Keratinocyte (primary cell): ENCODE data around the gene IDH3A. TPM values are rescaled to one million over a fixed set of nuclear protein-coding genes. Genes with fewer than 3 reads are reported as not detected.

Source experiments
- DNase-seq: peaks from one replicate; pipeline ENCODE4 v3.0.0-alpha.2; 2011; ENCODE audit warnings: low read depth, missing footprints, low spot score
- FAIRE-seq: peaks from 2 replicates; lab custom pipeline; 2011; peaks lifted over from hg19 to GRCh38; lab: Jason Lieb, UNC
- H2AFZ ChIP-seq: 2 replicates; pipeline ENCODE4 v1.6.0; 2012; ENCODE audit warnings: low read length, control low read depth, inconsistent platforms; ENCODE audit not compliant: control insufficient read depth
- H3K27ac ChIP-seq: 2 replicates; pipeline ENCODE4 v1.5.1; 2011; ENCODE audit warnings: low read length; ENCODE audit not compliant: control insufficient read depth, insufficient read depth
- H3K27me3 ChIP-seq: 3 replicates; pipeline ENCODE4 v1.6.0; 2011; ENCODE audit warnings: low read length; ENCODE audit not compliant: control insufficient read depth, insufficient read depth; ENCODE audit errors: extremely low read depth
- H3K36me3 ChIP-seq, 2 experiments: 2 replicates in 1 of 2; 3 replicates in 1 of 2; pipeline ENCODE4 v1.5.1; 2011; ENCODE audit warnings: low read length in 2 of 2, mild to moderate bottlenecking in 1 of 2; ENCODE audit not compliant: control insufficient read depth in 2 of 2, insufficient read depth in 2 of 2; ENCODE audit errors: extremely low read depth in 1 of 2
- H3K4me1 ChIP-seq: 3 replicates; pipeline ENCODE4 v1.5.1; 2011; ENCODE audit warnings: low read length; ENCODE audit not compliant: control insufficient read depth, insufficient read depth; ENCODE audit errors: extremely low read depth
- H3K4me2 ChIP-seq: 3 replicates; pipeline ENCODE4 v1.6.0; 2011; ENCODE audit warnings: low read depth, low read length; ENCODE audit not compliant: control insufficient read depth, insufficient read depth; ENCODE audit errors: extremely low read depth
- H3K4me3 ChIP-seq, 3 experiments: fragments of 200-600 bp in 1 of 3; sonication (generic) in 1 of 3; 2 replicates in 2 of 3; 3 replicates in 1 of 3; pipeline ENCODE4 v1.5.1; 2011 to 2016; ENCODE audit warnings: low read length in 3 of 3, mild to moderate bottlenecking in 3 of 3, control low read depth in 2 of 3, inconsistent platforms in 1 of 3, low read depth in 1 of 3, mixed read lengths in 1 of 3, mixed run types in 1 of 3, moderate library complexity in 1 of 3; ENCODE audit not compliant: control insufficient read depth in 2 of 3, insufficient read depth in 2 of 3; ENCODE audit errors: extremely low read depth in 1 of 3
- H3K79me2 ChIP-seq: 2 replicates; pipeline ENCODE4 v1.6.0; 2012; ENCODE audit warnings: low read length; ENCODE audit not compliant: control insufficient read depth, insufficient read depth
- H3K9ac ChIP-seq: 3 replicates; pipeline ENCODE4 v1.6.0; 2011; ENCODE audit warnings: low read length; ENCODE audit not compliant: control insufficient read depth, insufficient read depth; ENCODE audit errors: extremely low read depth
- H3K9me1 ChIP-seq: 3 replicates; pipeline ENCODE4 v1.6.0; 2011; ENCODE audit warnings: low read length; ENCODE audit not compliant: control insufficient read depth, insufficient read depth; ENCODE audit errors: extremely low read depth
- H3K9me3 ChIP-seq: 2 replicates; pipeline ENCODE4 v1.5.1; 2012; ENCODE audit warnings: low read depth, low read length; ENCODE audit not compliant: control insufficient read depth
- H4K20me1 ChIP-seq: 3 replicates; pipeline ENCODE4 v1.6.0; 2011; ENCODE audit warnings: low read length; ENCODE audit not compliant: control insufficient read depth, insufficient read depth; ENCODE audit errors: extremely low read depth
- EZH2 ChIP-seq: IDR thresholded peaks from one replicate; pipeline ENCODE4 v1.6.1; 2012; ENCODE audit warnings: inconsistent platforms, mild to moderate bottlenecking, low read length, moderate library complexity
- dilution Hi-C: fragments of 300-500 bp; cut with MboI; formaldehyde crosslinking; loops from one replicate; pipeline ENCODE4 v1.7.0; 2020; ENCODE audit warnings: low sequenced_read_pairs; ENCODE audit not compliant: extremely low pct_ligation_motif_present
- polyA plus RNA-seq, 5 experiments: library from polyadenylated mRNA; depleted of rRNA in 3 of 5; stranded (reverse) in 3 of 5; stranded (forward) in 1 of 5; unstranded in 1 of 5; fragments of >200 nt; gene quantifications; 1 replicate in 1 of 5; 2 replicates in 3 of 5; 3 replicates in 1 of 5; pipeline versions ENCODE4 v1.2.1 to v1.2.3, GENCODE V29; 2011 to 2012; ENCODE audit warnings: missing spikeins in 2 of 5, low read depth in 1 of 5, low replicate concordance in 1 of 5
- TF ChIP-seq, protein P1 (sequence below), 3 experiments: IDR thresholded peaks in 1 of 3; conservative IDR thresholded peaks in 1 of 3; optimal IDR thresholded peaks in 1 of 3; 2 replicates in 2 of 3; 3 replicates in 1 of 3; pipeline versions ENCODE3 to v1.5.1; 2011; ENCODE audit warnings: low read length in 3 of 3, mild to moderate bottlenecking in 3 of 3, moderate library complexity in 2 of 3, control low read depth in 1 of 3, inconsistent platforms in 1 of 3; ENCODE audit not compliant: insufficient read depth in 2 of 3; ENCODE audit errors: extremely low read depth in 1 of 3

The IDH3A gene
- polyA plus RNA-seq, 1 donor (not counting 4 experiments of a cell fraction or from before 2014, with no cell fraction given): 118 TPM

GRCh38 chr15:78101423-78102105, 47.6 kb upstream of the IDH3A start:
- no peak overlapping the region for H2AFZ ChIP-seq
- no peaks in the 10 kb centered on the region for H3K27me3 ChIP-seq
- no peak overlapping the region for H3K4me2 ChIP-seq
- DNase-seq (no peak), FAIRE-seq (no peak)
- H3K9me3 ChIP-seq: no peaks in the 10 kb centered on the region
- no peak overlapping the region for H3K27ac ChIP-seq
- TF ChIP-seq, protein P1, sequence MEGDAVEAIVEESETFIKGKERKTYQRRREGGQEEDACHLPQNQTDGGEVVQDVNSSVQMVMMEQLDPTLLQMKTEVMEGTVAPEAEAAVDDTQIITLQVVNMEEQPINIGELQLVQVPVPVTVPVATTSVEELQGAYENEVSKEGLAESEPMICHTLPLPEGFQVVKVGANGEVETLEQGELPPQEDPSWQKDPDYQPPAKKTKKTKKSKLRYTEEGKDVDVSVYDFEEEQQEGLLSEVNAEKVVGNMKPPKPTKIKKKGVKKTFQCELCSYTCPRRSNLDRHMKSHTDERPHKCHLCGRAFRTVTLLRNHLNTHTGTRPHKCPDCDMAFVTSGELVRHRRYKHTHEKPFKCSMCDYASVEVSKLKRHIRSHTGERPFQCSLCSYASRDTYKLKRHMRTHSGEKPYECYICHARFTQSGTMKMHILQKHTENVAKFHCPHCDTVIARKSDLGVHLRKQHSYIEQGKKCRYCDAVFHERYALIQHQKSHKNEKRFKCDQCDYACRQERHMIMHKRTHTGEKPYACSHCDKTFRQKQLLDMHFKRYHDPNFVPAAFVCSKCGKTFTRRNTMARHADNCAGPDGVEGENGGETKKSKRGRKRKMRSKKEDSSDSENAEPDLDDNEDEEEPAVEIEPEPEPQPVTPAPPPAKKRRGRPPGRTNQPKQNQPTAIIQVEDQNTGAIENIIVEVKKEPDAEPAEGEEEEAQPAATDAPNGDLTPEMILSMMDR (optimal IDR thresholded peaks at IDR 0.05 in 1 of 3, IDR thresholded peaks at IDR 0.05 in 1 of 3, conservative IDR thresholded peaks at IDR 0.05 in 1 of 3; ENCODE audit: extremely low read depth in 1 of 3, insufficient read depth in 2 of 3, low read length in 3 of 3): no peak
- TF ChIP-seq EZH2: no peak
- no peaks in the 10 kb centered on the region for H4K20me1 ChIP-seq
- H3K9me1 ChIP-seq: no peaks in the 10 kb centered on the region
- no peaks in the 10 kb centered on the region for H3K4me1 ChIP-seq
- no peaks in the 10 kb centered on the region for H3K79me2 ChIP-seq
- dilution Hi-C loops: no loop called here
- no peaks in the 10 kb centered on the region for H3K36me3 ChIP-seq
- no peak overlapping the region for H3K9ac ChIP-seq
- no peak overlapping the region for H3K4me3 ChIP-seq

DNA sequence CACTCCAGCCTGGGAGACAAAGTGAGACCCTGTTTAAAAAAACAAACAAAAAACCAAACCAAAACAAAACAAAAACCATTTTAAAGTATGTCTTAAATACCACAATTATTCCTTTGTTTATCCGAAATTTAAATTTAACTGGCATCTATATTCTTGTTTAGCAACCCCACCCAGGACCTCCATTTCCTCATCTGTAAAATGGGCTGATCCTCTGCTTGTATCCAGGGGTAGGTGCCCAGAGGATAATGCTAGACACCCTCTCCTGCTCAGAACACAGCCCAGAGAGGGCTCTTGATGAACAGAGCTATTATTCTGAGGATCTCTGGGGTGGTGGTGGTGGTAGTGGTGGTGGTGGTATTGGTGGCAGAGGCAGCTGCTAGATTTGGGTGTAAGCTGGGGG, 47.0 kb upstream of the IDH3A start:
- no peaks in the 10 kb centered on the region for H3K36me3 ChIP-seq
- no peaks in the 10 kb centered on the region for H3K79me2 ChIP-seq
- no peaks in the 10 kb centered on the region for H3K9me1 ChIP-seq
- FAIRE-seq: no peak
- dilution Hi-C loops: no loop called here
- no peak overlapping the region for H2AFZ ChIP-seq
- no peak overlapping the region for H3K9ac ChIP-seq
- TF ChIP-seq EZH2: no peak
- TF ChIP-seq, protein P1 (optimal IDR thresholded peaks at IDR 0.05 in 1 of 3, IDR thresholded peaks at IDR 0.05 in 1 of 3, conservative IDR thresholded peaks at IDR 0.05 in 1 of 3; ENCODE audit: extremely low read depth in 1 of 3, insufficient read depth in 2 of 3, low read length in 3 of 3): no peak
- no peak overlapping the region for H3K4me2 ChIP-seq
- H3K4me1 ChIP-seq: no peaks in the 10 kb centered on the region
- DNase-seq: no peak
- H3K4me3 ChIP-seq: no peak overlapping the region
- no peaks in the 10 kb centered on the region for H4K20me1 ChIP-seq
- no peak overlapping the region for H3K27ac ChIP-seq
- no peaks in the 10 kb centered on the region for H3K27me3 ChIP-seq
- no peaks in the 10 kb centered on the region for H3K9me3 ChIP-seq
